ENCODE results near the gene PAX3.

GRCh38 chr2:222299906-222300725 lies 1.3 kb upstream of the PAX3 start:
- TF ChIP-seq ATF2 (CRISPR knock-in tag; IDR thresholded peaks at IDR 0.05) (no peak), E2F1 (CRISPR knock-in tag; IDR thresholded peaks at IDR 0.05) (no peak), CTCF (IDR thresholded peaks at IDR 0.05 in 2 of 3, conservative IDR thresholded peaks at IDR 0.05 in 1 of 3; ENCODE audit: insufficient read depth in 2 of 3, low read depth in 1 of 3, low read length in 3 of 3) (no peak), CHD7 (IDR thresholded peaks at IDR 0.05; ENCODE audit: low read depth, low read length) (no peak), HDAC1 (IDR thresholded peaks at IDR 0.05) (no peak), ZNF589 (CRISPR knock-in tag; IDR thresholded peaks at IDR 0.05; ENCODE audit: low read depth) (no peak)
